ENCODE data around the gene PTPRK.

DNA sequence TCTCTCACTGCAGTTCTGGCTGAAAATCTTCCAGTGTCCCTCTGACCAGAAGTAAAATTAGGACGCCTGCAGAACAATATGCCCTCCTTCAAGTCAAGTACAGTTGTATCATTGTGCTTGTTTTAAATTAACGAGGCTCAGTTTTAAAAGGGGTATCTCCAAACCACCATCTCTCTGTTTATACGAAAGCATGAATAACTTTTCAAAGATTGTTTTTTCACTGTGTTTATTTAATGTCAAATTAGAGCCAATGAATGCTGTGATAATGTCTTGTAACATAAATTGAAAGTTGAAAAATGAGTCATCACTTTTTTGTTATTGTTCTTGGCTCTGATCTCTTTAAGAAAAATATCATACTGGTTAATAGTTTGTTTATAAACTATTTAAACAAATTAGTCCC is 388.8 kb downstream of the PTPRK start:
- no peak for TF ChIP-seq CEBPB (tag; IDR thresholded peaks at IDR 0.05)
- no peak for TF ChIP-seq ARID1B (IDR thresholded peaks at IDR 0.05)
- TF ChIP-seq MAZ (CRISPR knock-in tag; conservative IDR thresholded peaks at IDR 0.05 in 1 of 2, IDR thresholded peaks at IDR 0.05 in 1 of 2) = no peak
- no peak for TF ChIP-seq ZFX (CRISPR knock-in tag; IDR thresholded peaks at IDR 0.05)
- no peak for TF ChIP-seq ZBTB40 (IDR thresholded peaks at IDR 0.05)
- TF ChIP-seq ZBTB40 (CRISPR knock-in tag; IDR thresholded peaks at IDR 0.05) = no peak
- TF ChIP-seq ZBTB33 (CRISPR knock-in tag; IDR thresholded peaks at IDR 0.05) = no peak

Data from K562 (cell line).